HCT116 (cell line): ENCODE results near the gene STIM1. TPM values are rescaled to one million over a fixed set of nuclear protein-coding genes. Genes with fewer than 3 reads are reported as not detected.

ENCODE experiments used
- ATAC-seq: fragments of 200-7000 bp; cut with Tn5 transposase; 2 replicates; pipeline ENCODE4 v1.9.1; 2020; ENCODE audit warnings: mild to moderate bottlenecking, moderate library complexity
- BruUV-seq: library from RNA; stranded (reverse); fragments of 400-500 nt; replicated peaks from 2 replicates; lab custom pipeline; 2021; lab: Mats Ljungman, UMichigan
- CTCF ChIA-PET: fragments of 300-600 bp; sonication (Branson Sonifier 250); formaldehyde crosslinking; loops from one replicate; lab custom pipeline; 2021; ENCODE audit warnings: antibody characterized with exemption; lab: Charles Lee
- POLR2A ChIA-PET: fragments of 300-600, 350-600 bp; sonication (Branson Sonifier 250); formaldehyde crosslinking; loops from one replicate; lab custom pipeline; 2021; ENCODE audit warnings: antibody characterized with exemption; lab: Charles Lee
- RAD21 ChIA-PET, 2 experiments: fragments of 300-600 bp; sonication (Branson Sonifier 250); formaldehyde crosslinking; loops; one replicate each; lab custom pipeline; 2023; ENCODE audit warnings: low total read pairs in 2 of 2; ENCODE audit not compliant: uncharacterized antibody in 2 of 2, unreplicated experiment in 2 of 2, low non-redundant PET in 1 of 2; lab: Charles Lee
- DNase-seq: peaks from one replicate; pipeline ENCODE4 v3.0.0-alpha.2; 2010; ENCODE audit warnings: low read depth, low spot score
- H2AFZ ChIP-seq: fragments of 200-600 bp; shearing (Covaris generic), sonication (generic); 2 replicates; pipeline ENCODE4 v1.6.1; 2017; ENCODE audit warnings: low read depth, mixed run types, mixed read lengths, antibody characterized with exemption, low read length; ENCODE audit not compliant: poor library complexity, severe bottlenecking
- H3K27ac ChIP-seq: 2 replicates; pipeline ENCODE4 v1.5.1; 2012; ENCODE audit warnings: low read depth, low read length
- H3K27me3 ChIP-seq: fragments of 200-600 bp; sonication (generic); 2 replicates; pipeline ENCODE4 v1.6.1; 2016; ENCODE audit warnings: mixed run types, low read length, mixed read lengths; ENCODE audit not compliant: insufficient read depth
- H3K36me3 ChIP-seq, 2 experiments: fragments of 200-500 bp in 1 of 2; fragments of 200-600 bp in 1 of 2; sonication (Bioruptor generic) in 1 of 2; sonication (generic) in 1 of 2; 2 replicates each; pipeline versions ENCODE4 v1.5.1 to v1.6.1; 2014 to 2016; ENCODE audit warnings: low read length in 2 of 2, inconsistent platforms in 1 of 2, mixed read lengths in 1 of 2, mixed run types in 1 of 2; ENCODE audit not compliant: insufficient read depth in 2 of 2, control insufficient read depth in 1 of 2
- H3K4me1 ChIP-seq, 2 experiments: fragments of 200-600 bp in 1 of 2; sonication (generic) in 1 of 2; 2 replicates each; pipeline versions ENCODE4 v1.5.1 to v1.6.1; 2012 to 2017; ENCODE audit warnings: low read length in 2 of 2, inconsistent platforms in 1 of 2, mild to moderate bottlenecking in 1 of 2, mixed read lengths in 1 of 2, mixed run types in 1 of 2, moderate library complexity in 1 of 2; ENCODE audit not compliant: insufficient read depth in 2 of 2, control insufficient read depth in 1 of 2
- H3K4me2 ChIP-seq: fragments of 200-600 bp; sonication (generic); 2 replicates; pipeline ENCODE4 v1.6.1; 2017; ENCODE audit warnings: mixed run types, low read length, mixed read lengths
- H3K4me3 ChIP-seq, 2 experiments: fragments of 200-600 bp in 1 of 2; sonication (generic) in 1 of 2; replicated peaks in 1 of 2; 2 replicates each; pipeline ENCODE4 v1.5.1; 2011 to 2016; ENCODE audit warnings: low read length in 2 of 2, control low read depth in 1 of 2, low read depth in 1 of 2, mild to moderate bottlenecking in 1 of 2, mixed read lengths in 1 of 2, mixed run types in 1 of 2
- H3K79me2 ChIP-seq: fragments of 200-600 bp; sonication (generic); 2 replicates; pipeline ENCODE4 v1.6.1; 2017; ENCODE audit warnings: mild to moderate bottlenecking, mixed run types, low read length, moderate library complexity, mixed read lengths; ENCODE audit not compliant: insufficient read depth
- H3K9ac ChIP-seq: fragments of 200-600 bp; sonication (generic); 2 replicates; pipeline ENCODE4 v1.6.1; 2016; ENCODE audit warnings: low read length, mixed read lengths
- H3K9me2 ChIP-seq: fragments of 200-600 bp; sonication (generic), shearing (Covaris generic); 2 replicates; pipeline ENCODE4 v1.6.1; 2017; ENCODE audit warnings: mixed run types, mild to moderate bottlenecking, moderate library complexity; ENCODE audit not compliant: insufficient read depth
- H3K9me3 ChIP-seq, 2 experiments: fragments of 200-500 bp in 1 of 2; fragments of 200-600 bp in 1 of 2; sonication (Bioruptor generic) in 1 of 2; sonication (generic) in 1 of 2; 2 replicates each; pipeline ENCODE4 v1.6.1; 2014 to 2017; ENCODE audit warnings: low read length in 2 of 2, mixed read lengths in 2 of 2, inconsistent platforms in 1 of 2, low read depth in 1 of 2, mild to moderate bottlenecking in 1 of 2, mixed run types in 1 of 2, moderate library complexity in 1 of 2; ENCODE audit not compliant: control insufficient read depth in 1 of 2, insufficient read depth in 1 of 2
- H4K20me1 ChIP-seq: fragments of 200-600 bp; sonication (generic), shearing (Covaris generic); 2 replicates; pipeline ENCODE4 v1.6.1; 2017; ENCODE audit warnings: mixed run types, mild to moderate bottlenecking, moderate library complexity; ENCODE audit not compliant: insufficient read depth
- CBX3 ChIP-seq: IDR thresholded peaks from 2 replicates; pipeline ENCODE4 v1.6.1; 2012; ENCODE audit warnings: low read depth
- CEBPB ChIP-seq: IDR thresholded peaks from 2 replicates; pipeline ENCODE4 v1.6.1; 2012; ENCODE audit warnings: low read depth
- EGR1 ChIP-seq: IDR thresholded peaks from 2 replicates; pipeline ENCODE4 v1.6.1; 2012; ENCODE audit warnings: low read depth
- ELF1 ChIP-seq: IDR thresholded peaks from 2 replicates; pipeline ENCODE4 v1.6.1; 2012; ENCODE audit warnings: low read depth, borderline replicate concordance
- EZH2 ChIP-seq: fragments of 200-600 bp; sonication (generic); IDR thresholded peaks from 2 replicates; pipeline ENCODE4 v1.6.1; 2017; ENCODE audit warnings: antibody characterized with exemption, mixed run types
- EZH2phosphoT487 ChIP-seq: fragments of 200-600 bp; IDR thresholded peaks from 2 replicates; pipeline ENCODE4 v1.6.1; 2018; ENCODE audit warnings: antibody characterized with exemption, borderline replicate concordance
- POLR2A ChIP-seq: IDR thresholded peaks from 2 replicates; pipeline ENCODE4 v1.7.0; 2011; ENCODE audit warnings: borderline replicate concordance; ENCODE audit not compliant: insufficient read depth, insufficient read length; ENCODE audit errors: extremely low read depth
- REST ChIP-seq: IDR thresholded peaks from 2 replicates; pipeline ENCODE4 v1.6.1; 2012; ENCODE audit warnings: low read depth
- SIN3A ChIP-seq: IDR thresholded peaks from 2 replicates; pipeline ENCODE4 v1.6.1; 2012; ENCODE audit warnings: low read depth
- SP1 ChIP-seq: IDR thresholded peaks from 2 replicates; pipeline ENCODE4 v1.6.1; 2012; ENCODE audit warnings: low read depth
- TCF7L2 ChIP-seq: IDR thresholded peaks from 2 replicates; pipeline ENCODE4 v1.7.0; 2011; ENCODE audit warnings: borderline replicate concordance, inconsistent platforms; ENCODE audit not compliant: insufficient read depth, insufficient read length; ENCODE audit errors: extremely low read depth
- YY1 ChIP-seq: IDR thresholded peaks from 2 replicates; pipeline ENCODE4 v1.6.1; 2011; ENCODE audit warnings: low read length, low read depth, moderate library complexity, mild to moderate bottlenecking; ENCODE audit not compliant: insufficient replicate concordance; ENCODE audit errors: extremely low read depth
- ZFX ChIP-seq: fragments of 450-650 bp; IDR thresholded peaks from 2 replicates; pipeline ENCODE4 v1.6.1; 2017
- intact Hi-C: fragments of 100-400 bp; cut with micrococcal nuclease; formaldehyde crosslinking; loops from 2 replicates; pipeline ENCODE4 v1.10.0; 2022
- total RNA-seq: library from RNA; stranded (reverse); gene quantifications from one replicate; pipeline ENCODE4 v1.2.1, GENCODE V29; 2021; ENCODE audit not compliant: unreplicated experiment
- TF ChIP-seq, protein P1 (sequence below): IDR thresholded peaks from 2 replicates; pipeline ENCODE4 v1.6.1; 2011; ENCODE audit warnings: mild to moderate bottlenecking, low read length, moderate library complexity; ENCODE audit not compliant: insufficient replicate concordance; ENCODE audit errors: extremely low read depth
- TF ChIP-seq, protein P2 (sequence below): IDR thresholded peaks from 2 replicates; pipeline ENCODE4 v1.6.1; 2012

The STIM1 gene
- total RNA-seq, 1 experiment from 2014 or later: 22.3 TPM

DNA sequence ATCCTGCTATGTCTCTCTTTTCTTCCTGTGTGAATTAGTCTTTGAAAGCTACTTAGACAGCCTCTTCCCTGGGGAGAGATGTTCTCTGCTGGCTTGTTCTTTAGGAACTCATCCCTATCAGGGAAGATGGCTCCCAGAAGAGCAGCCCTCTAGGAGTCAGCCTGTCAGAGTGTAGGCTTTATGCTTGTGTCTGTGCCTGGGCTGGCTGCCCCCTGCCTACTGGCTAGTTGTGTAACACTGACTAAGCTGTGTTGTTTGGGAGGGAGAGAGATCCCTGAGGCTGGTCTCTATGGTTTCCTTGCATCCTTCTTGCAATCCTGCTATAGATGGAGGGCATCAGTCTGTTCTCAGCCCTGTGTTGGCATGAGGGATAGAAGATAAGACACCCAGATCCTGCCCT is 112.2 kb downstream of the STIM1 start:
- RAD21 ChIA-PET: no interaction called here
- CTCF ChIA-PET: no interaction called here
- Histone ChIP-seq H3K4me3 (no peak overlapping the region), H3K9me2 (no peaks in the 10 kb centered on the region), H3K4me1 (no peaks in the 10 kb centered on the region), H3K9me3 (no peaks in the 10 kb centered on the region), H4K20me1 (no peaks in the 10 kb centered on the region), H3K4me2 (no peak overlapping the region), H2AFZ (no peak overlapping the region), H3K9ac (no peak overlapping the region), H3K27me3 (no peaks in the 10 kb centered on the region), H3K79me2 (no peaks in the 10 kb centered on the region), H3K27ac (no peak overlapping the region), H3K36me3 (no peaks in the 10 kb centered on the region)
- POLR2A ChIA-PET: no interaction called here
- intact Hi-C loops: no loop called here
- TF ChIP-seq YY1: no peak
- no peak for TF ChIP-seq TCF7L2
- TF ChIP-seq CEBPB: no peak
- TF ChIP-seq SIN3A: no peak
- DNase-seq: no peak
- BruUV-seq: no TSS peak
- no peak for ATAC-seq

DNA sequence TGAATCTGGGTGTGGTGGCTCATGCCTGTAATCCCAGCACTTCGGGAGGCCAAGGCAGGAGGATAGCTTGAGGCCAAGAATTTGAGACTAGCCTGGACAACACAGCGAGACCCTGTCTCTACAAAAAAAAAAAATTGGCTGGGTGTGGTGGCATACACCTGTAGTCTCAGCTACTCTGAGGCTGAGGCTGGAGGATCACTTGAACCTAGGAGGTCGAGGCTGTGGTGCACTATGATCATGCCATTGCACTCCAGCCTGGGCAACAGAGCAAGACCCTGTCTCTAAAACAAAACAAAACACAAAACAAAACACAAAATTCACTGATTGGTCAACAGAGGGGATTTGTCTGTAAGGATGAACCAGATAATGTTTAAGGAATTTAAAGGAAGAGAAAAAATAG is 113.7 kb downstream of the STIM1 start:
- RAD21 ChIA-PET: no interaction called here
- POLR2A ChIA-PET: no interaction called here

More for the DNA sequence above, 113.7 kb downstream of the STIM1 start:
- Histone ChIP-seq H3K4me3 (no peak overlapping the region), H3K79me2 (no peaks in the 10 kb centered on the region), H4K20me1 (no peaks in the 10 kb centered on the region), H3K9me3 (no peaks in the 10 kb centered on the region), H3K36me3 (no peaks in the 10 kb centered on the region), H3K9ac (no peak overlapping the region), H3K27ac (no peak overlapping the region), H3K27me3 (no peaks in the 10 kb centered on the region), H3K4me2 (no peak overlapping the region)
- DNase-seq: no peak
- no TSS peak for BruUV-seq
- ATAC-seq: no peak
- intact Hi-C loops: no loop called here
- CTCF ChIA-PET: no interaction called here
- TF ChIP-seq EZH2phosphoT487 (no peak), EZH2 (no peak), ZFX (no peak), POLR2A (no peak), CBX3 (no peak), REST (no peak), SIN3A (no peak), ELF1 (no peak), EGR1 (no peak), SP1 (no peak)
- TF ChIP-seq, protein P1, sequence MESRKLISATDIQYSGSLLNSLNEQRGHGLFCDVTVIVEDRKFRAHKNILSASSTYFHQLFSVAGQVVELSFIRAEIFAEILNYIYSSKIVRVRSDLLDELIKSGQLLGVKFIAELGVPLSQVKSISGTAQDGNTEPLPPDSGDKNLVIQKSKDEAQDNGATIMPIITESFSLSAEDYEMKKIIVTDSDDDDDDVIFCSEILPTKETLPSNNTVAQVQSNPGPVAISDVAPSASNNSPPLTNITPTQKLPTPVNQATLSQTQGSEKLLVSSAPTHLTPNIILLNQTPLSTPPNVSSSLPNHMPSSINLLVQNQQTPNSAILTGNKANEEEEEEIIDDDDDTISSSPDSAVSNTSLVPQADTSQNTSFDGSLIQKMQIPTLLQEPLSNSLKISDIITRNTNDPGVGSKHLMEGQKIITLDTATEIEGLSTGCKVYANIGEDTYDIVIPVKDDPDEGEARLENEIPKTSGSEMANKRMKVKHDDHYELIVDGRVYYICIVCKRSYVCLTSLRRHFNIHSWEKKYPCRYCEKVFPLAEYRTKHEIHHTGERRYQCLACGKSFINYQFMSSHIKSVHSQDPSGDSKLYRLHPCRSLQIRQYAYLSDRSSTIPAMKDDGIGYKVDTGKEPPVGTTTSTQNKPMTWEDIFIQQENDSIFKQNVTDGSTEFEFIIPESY: no peak
- TF ChIP-seq, protein P2, sequence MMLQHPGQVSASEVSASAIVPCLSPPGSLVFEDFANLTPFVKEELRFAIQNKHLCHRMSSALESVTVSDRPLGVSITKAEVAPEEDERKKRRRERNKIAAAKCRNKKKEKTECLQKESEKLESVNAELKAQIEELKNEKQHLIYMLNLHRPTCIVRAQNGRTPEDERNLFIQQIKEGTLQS: no peak
- TF ChIP-seq, all 23 proteins: peak for 0
- no peak overlapping the region for H2AFZ ChIP-seq
- no peaks in the 10 kb centered on the region for H3K9me2 ChIP-seq
- H3K4me1 ChIP-seq: no peaks in the 10 kb centered on the region
